ENCODE results near the gene PEX14.

Gene PEX14

DNA sequence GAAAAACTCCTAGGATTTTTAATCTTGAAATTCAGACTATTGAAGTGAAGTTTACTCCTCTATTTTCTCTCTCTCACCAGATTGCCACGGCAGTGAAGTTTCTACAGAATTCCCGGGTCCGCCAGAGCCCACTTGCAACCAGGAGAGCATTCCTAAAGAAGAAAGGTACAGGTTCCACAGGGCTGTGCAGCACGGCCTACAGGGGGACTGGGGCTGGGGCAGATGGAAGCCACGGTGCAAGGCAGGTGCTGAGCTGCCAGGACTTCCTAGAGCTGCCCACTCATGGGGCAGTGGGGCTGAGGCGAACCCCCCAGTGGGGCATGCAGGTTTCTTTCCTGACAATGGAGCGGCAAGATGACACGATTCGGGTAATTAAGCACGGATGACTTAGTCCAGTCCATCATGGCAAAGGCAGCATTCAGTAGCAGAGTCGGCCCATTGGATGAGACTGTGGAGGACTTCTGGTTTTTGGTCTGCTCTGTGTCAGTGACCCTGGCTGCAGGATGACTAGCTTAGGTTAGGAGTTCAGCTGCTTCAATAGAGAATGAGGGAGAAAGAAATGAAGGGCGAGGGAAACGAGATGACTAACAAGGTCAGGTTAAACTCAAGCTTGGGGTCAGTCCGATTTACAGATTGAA, 61.5 kb downstream of the PEX14 start:
- DNase-seq, result no peak
- intact Hi-C loops (cut with DNase I), result no loop called here

DNA sequence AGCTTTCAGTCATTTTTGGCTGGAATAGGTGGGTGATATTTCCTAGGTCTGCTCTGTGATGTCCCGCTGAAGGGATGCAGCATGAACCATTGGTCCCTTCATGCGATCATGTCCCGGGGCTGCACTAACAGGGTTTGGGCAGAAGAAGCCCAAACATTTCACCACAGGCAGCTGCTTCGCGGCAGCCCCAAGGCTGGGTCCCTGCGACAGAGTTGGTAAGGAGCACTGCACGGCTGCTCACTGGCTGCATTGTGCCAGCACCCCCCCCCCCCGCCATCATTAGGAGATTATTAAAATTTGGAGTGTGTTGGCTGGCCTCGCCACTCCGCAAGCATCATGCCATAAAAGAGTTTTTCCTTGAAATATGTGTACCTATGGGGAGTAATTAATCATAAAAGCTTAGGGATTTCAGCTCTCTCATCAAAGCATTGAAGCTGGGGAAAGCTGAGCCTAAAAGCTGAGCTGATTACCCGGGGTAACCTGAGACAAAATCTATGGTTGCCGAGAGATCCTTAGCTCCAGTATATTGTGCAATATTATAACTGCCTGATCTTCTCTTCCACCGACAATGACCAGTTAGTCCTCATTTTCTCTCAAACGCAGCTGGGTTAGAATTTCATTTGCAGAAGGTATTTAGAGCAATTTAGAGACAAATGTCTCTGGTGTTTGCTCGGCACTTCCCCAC, 62.5 kb downstream of the PEX14 start:
- no peak for DNase-seq
- intact Hi-C loops (cut with DNase I), result no loop called here

- intact Hi-C loops (cut with DNase I), result no loop called here
- DNase-seq, result peak in 2 of 10 donors; percentile 18 to 39
Measured at GRCh38 chr1:10538646-10539355, 64.1 kb downstream of the PEX14 start.

DNA sequence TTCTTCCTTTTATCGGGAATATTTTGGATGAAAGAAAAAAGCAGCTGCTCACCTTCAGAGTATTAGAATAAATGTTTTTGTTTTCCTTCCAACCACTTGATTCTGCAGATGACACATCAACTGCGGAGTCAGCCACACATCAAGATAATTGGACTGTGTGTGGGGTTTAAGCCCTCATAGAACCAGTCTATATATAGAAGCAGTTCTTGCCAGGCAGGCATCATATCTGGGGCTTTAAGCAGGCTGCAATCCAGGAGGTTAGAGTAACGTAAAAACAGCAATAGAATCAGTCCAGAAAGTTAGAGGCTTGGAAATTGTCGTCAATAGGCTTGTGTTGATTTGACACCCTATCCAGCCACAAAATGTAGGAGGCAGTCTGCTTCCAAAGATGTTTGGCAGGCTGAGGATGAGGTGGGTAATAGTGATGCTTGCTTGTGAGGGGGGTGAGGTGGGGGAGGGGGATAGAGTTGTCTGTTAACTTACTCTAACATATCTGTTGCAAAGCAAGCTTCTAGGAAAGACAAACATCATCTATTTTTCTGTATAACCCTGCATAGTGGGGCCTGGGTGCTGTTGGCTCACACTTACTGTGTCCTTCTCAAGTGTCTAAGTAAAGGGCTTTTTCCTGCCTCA, 64.8 kb downstream of the PEX14 start:
- intact Hi-C loops (cut with DNase I), result no loop called here
- DNase-seq, result no peak

- intact Hi-C loops (cut with DNase I), result no loop called here
- DNase-seq, result no peak
Measured at GRCh38 chr1:10540277-10541005, 65.7 kb downstream of the PEX14 start.

- intact Hi-C loops (cut with DNase I), result no loop called here
- DNase-seq, result no peak
Measured at GRCh38 chr1:10541286-10541685, 66.5 kb downstream of the PEX14 start.

GRCh38 chr1:10544239-10544638, 69.5 kb downstream of the PEX14 start:
- intact Hi-C loops (cut with DNase I), result no loop called here

DNA sequence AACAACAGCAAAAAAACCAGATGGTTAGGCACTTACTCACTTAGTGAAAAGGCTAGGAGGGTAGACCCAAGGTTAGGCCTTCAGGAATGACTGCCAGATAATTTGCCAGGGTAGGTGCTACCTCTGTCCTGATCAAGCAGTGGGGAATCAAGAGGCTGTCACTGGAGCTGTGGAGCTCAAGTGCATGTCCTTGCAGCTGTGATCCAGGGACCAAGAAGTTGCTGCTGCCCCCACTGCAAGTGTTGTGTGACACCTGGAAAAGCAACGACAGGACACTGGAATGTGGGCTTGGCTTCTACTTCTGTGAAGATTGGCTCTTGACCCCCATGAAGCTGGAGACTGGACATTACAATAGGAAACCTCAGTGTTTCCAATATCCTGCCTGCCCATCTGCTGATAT, 72.1 kb downstream of the PEX14 start:
- DNase-seq, result no peak
- intact Hi-C loops (cut with DNase I), result no loop called here

More at GRCh38 chr1:10544239-10544638, 69.5 kb downstream of the PEX14 start:
- no peak for DNase-seq

- intact Hi-C loops (cut with DNase I), result no loop called here
Measured at GRCh38 chr1:10549904-10550664, 75.3 kb downstream of the PEX14 start.

DNA sequence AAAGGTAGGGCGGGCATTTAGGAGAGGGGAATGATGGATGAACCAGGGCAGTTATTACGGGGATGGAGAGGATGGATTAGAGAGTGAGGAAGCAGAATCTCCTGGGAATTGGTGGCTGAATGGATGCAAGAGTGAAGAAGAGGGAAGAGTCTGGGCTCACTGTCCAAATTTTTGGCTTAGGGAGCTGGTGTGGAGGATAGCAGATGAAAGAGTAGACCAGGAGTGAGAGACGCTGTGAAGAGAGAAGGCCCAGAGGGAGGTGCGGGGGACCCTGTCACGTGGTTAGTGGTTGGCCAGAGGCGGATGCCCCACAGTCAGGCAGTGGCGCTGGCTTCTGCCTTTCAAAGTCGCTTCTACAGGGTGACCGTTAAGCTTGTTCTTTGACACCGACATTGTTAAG, 78.4 kb downstream of the PEX14 start:
- intact Hi-C loops (cut with DNase I), result no loop called here
- DNase-seq, result no peak

More at GRCh38 chr1:10549904-10550664, 75.3 kb downstream of the PEX14 start:
- DNase-seq, result no peak

DNA sequence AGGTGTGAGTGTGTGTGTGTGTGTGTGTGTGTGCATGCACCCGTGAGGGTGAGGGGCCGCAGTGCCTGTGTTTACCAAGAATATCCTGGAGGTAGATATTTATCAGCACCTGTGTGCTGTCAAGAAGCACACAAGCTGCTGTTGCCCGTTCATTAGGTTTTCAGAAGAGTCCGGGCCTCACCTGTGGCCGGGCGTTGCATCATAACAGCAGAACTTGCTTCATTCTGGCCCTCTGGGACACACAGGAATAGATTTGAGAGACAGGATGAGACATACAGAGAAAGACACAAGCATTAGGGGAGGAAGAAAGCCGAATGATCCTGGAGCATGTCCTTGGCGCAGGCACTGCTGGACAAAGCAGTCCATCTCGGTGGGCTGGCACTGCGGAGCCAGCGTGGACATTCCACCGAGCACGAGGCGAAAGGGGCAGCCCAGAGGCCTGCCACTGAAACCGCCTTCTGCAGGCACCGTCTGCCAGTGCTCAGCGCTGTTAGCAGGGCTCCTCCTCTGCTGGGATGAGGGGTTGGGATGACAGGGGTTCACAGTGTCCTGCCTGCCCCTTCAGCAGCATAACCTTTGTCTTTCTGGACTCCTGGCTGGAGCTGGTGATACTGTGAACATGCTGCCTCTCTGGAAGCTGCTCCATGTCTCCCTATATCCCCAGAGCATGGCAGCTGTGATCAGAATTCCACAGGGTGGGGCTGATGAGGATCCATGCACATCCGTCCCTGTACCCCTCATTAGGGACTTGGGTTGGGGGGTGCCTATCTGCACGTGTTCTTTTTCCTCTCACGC, 81.1 kb downstream of the PEX14 start:
- intact Hi-C loops (cut with DNase I), result no loop called here
- no peak for DNase-seq

- intact Hi-C loops (cut with DNase I), result no loop called here
- no peak for DNase-seq
Measured at GRCh38 chr1:10556430-10557005, 81.8 kb downstream of the PEX14 start.

DNA sequence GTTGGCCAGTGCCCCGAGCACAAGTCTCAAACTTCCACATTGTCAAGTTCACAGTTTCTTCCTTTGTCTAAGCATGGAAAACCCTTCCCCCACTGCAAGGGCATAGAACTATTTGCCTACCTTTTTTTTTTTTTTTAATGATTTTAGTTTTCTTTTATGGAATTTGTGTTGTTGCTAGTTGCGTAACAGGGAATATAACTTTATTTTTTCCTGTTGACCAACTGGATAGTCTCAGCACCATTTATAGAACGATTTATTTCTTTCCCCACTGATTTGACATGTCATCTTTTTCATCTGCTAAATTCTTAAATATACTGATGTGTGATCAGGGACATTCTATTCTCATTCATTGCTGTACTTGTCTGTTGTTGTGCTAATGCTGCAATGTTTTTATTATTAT, 83.0 kb downstream of the PEX14 start:
- intact Hi-C loops (cut with DNase I), result no loop called here
- DNase-seq, result no peak

- DNase-seq, result no peak
- intact Hi-C loops (cut with DNase I), result no loop called here
Measured at GRCh38 chr1:10559386-10559785, 84.6 kb downstream of the PEX14 start.

DNA sequence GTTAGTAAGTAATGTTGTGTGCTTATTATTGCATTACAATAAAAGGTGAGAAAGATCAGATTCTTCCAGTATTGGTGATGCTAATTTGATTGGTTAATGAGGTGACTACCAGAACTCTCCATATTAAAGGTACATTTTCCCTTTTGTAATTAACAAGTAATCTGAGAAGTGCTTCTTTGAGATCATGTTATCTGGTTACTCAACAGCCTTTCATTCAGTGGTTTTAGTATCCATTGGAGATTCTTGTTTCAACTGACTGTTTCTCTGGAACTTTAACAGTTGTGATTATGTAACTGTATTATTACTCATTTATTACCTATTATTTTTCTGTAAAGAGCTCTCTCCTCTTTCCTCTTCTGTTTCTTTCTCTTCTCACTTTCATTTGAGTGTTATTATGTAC, 86.7 kb downstream of the PEX14 start:
- no peak for DNase-seq
- intact Hi-C loops (cut with DNase I), result no loop called here

DNA sequence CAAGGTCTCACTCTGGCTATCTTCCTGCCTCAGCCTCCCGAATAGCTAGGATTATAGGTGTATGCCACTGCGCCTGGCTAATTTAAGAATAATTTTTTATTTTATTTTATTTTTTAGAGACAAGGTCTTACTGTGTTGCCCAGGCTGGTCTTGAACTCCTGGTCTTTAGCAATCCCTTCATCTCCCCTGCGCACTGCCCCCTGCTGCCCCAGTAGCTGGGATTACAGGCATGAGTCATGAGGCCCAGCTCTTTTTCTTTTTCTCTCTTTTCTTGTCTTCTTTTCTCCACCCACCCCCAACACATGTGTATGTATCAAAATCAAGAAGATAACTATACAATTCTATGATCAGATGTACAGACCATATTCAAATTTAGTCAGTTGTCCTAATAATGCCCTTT, 87.2 kb downstream of the PEX14 start:
- no peak for DNase-seq
- intact Hi-C loops (cut with DNase I), result no loop called here

DNA sequence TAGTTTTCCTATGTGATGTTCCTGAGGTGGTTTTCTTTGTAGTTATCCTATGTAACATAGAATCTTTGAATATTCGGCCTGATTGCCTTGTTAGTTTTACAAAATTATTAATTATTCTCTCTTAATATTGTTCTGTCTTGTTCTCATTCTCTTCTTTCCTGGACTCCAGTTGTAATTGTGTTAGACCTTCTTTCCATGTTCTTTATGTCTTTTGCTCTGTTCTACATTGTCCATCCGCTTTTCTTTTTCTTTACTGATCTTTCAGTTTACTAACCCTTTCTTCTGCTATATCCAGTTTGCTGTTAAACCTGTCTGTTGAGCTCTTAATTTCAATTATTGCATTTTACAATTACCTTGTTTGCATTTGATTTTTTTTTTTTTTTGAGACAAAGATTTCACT, 89.3 kb downstream of the PEX14 start:
- DNase-seq, result no peak
- intact Hi-C loops (cut with DNase I), result no loop called here

GRCh38 chr1:10569531-10569930, 94.8 kb downstream of the PEX14 start:
- intact Hi-C loops (cut with DNase I), result no loop called here
- no peak for DNase-seq

GRCh38 chr1:10575616-10576015, 100.9 kb downstream of the PEX14 start:
- intact Hi-C loops (cut with DNase I), result no loop called here

More at GRCh38 chr1:10575616-10576015, 100.9 kb downstream of the PEX14 start:
- no peak for DNase-seq
